GM23338 (cell line): ENCODE results near the gene TSPAN3. TPM values are rescaled to one million over a fixed set of nuclear protein-coding genes. Genes with fewer than 3 reads are reported as not detected.

Experiments used
- ATAC-seq: fragments of 200-7000 bp; cut with Tn5 transposase; 3 replicates; pipeline ENCODE4 v1.9.1; 2020
- DNase-seq: peaks from one replicate; pipeline ENCODE4 v3.0.0-alpha.2; 2015; ENCODE audit warnings: low spot score
- H2AFZ ChIP-seq: fragments of 200-600 bp; sonication (generic); 2 replicates; pipeline ENCODE4 v1.8.0; 2016; ENCODE audit warnings: antibody characterized with exemption, mild to moderate bottlenecking, moderate library complexity
- H3F3A ChIP-seq: fragments of 200-600 bp; sonication (generic); replicated peaks from 2 replicates; pipeline ENCODE4 v1.8.0; 2017; ENCODE audit warnings: antibody characterized with exemption, mixed run types, low read depth
- H3K27ac ChIP-seq: fragments of 200-600 bp; sonication (generic); 2 replicates; pipeline ENCODE4 v1.6.1; 2016; ENCODE audit warnings: low read depth
- H3K27me3 ChIP-seq: fragments of 200-600 bp; sonication (generic); 2 replicates; pipeline ENCODE4 v1.8.0; 2016; ENCODE audit warnings: mild to moderate bottlenecking, mixed run types, moderate library complexity; ENCODE audit not compliant: insufficient read depth
- H3K36me3 ChIP-seq: fragments of 200-600 bp; sonication (generic); 2 replicates; pipeline ENCODE4 v1.8.0; 2016; ENCODE audit warnings: mild to moderate bottlenecking; ENCODE audit not compliant: insufficient read depth
- H3K4me1 ChIP-seq: fragments of 200-600 bp; sonication (generic); 2 replicates; pipeline ENCODE4 v1.8.0; 2016; ENCODE audit warnings: mild to moderate bottlenecking, moderate library complexity; ENCODE audit not compliant: insufficient read depth
- H3K4me2 ChIP-seq: fragments of 200-600 bp; sonication (generic); 2 replicates; pipeline ENCODE4 v1.7.1; 2017; ENCODE audit warnings: mixed run types
- H3K4me3 ChIP-seq: fragments of 200-600 bp; sonication (generic); 2 replicates; pipeline ENCODE4 v1.6.1; 2016; ENCODE audit warnings: mixed run types
- H3K79me2 ChIP-seq: fragments of 200-600 bp; sonication (generic); replicated peaks from 2 replicates; pipeline ENCODE4 v1.8.0; 2017; ENCODE audit warnings: mild to moderate bottlenecking; ENCODE audit not compliant: insufficient read depth
- H3K9me2 ChIP-seq: fragments of 200-600 bp; sonication (generic); 2 replicates; pipeline ENCODE4 v1.8.0; 2017; ENCODE audit not compliant: insufficient read depth
- H4K20me1 ChIP-seq: fragments of 200-600 bp; sonication (generic); replicated peaks from 2 replicates; pipeline ENCODE4 v1.8.0; 2017; ENCODE audit warnings: mild to moderate bottlenecking; ENCODE audit not compliant: insufficient read depth
- H3K27ac Mint-ChIP-seq: 2 replicates; pipeline ENCODE4 v1.8.0; 2020; ENCODE audit warnings: inconsistent platforms, mild to moderate bottlenecking, moderate library complexity, mixed read lengths
- H3K27me3 Mint-ChIP-seq: 3 replicates; pipeline ENCODE4 v1.8.0; 2022; ENCODE audit warnings: low read depth, mild to moderate bottlenecking, moderate library complexity, mixed read lengths, inconsistent platforms; ENCODE audit not compliant: insufficient read depth, poor library complexity
- H3K36me3 Mint-ChIP-seq: 3 replicates; pipeline ENCODE4 v1.8.0; 2021; ENCODE audit warnings: low read depth, mild to moderate bottlenecking, inconsistent platforms, moderate library complexity, mixed read lengths
- H3K4me1 Mint-ChIP-seq: 3 replicates; pipeline ENCODE4 v1.8.0; 2020; ENCODE audit warnings: mild to moderate bottlenecking, inconsistent platforms, mixed read lengths
- H3K4me3 Mint-ChIP-seq: 3 replicates; pipeline ENCODE4 v1.8.0; 2021; ENCODE audit warnings: moderate library complexity, mild to moderate bottlenecking, inconsistent platforms, mixed read lengths
- H3K9me3 Mint-ChIP-seq: 3 replicates; pipeline ENCODE4 v1.8.0; 2020; ENCODE audit warnings: moderate library complexity, mild to moderate bottlenecking, inconsistent platforms, mixed read lengths
- CTCF ChIP-seq, 2 experiments: fragments of 200-600 bp in 1 of 2; sonication (generic) in 1 of 2; conservative IDR thresholded peaks; 2 replicates each; pipeline versions ENCODE4 v1.5.1 to v1.6.1; 2016 to 2017; ENCODE audit warnings: antibody characterized with exemption in 2 of 2, low read depth in 2 of 2, mild to moderate bottlenecking in 2 of 2, moderate library complexity in 1 of 2
- EZH2 ChIP-seq: fragments of 200-600 bp; sonication (generic); IDR thresholded peaks from one replicate; pipeline ENCODE4 v1.8.0; 2017; ENCODE audit warnings: antibody characterized with exemption, mild to moderate bottlenecking, low read depth; ENCODE audit not compliant: unreplicated experiment
- JUNB ChIP-seq: IDR thresholded peaks from one replicate; pipeline ENCODE4 v1.6.1; 2016; ENCODE audit warnings: antibody characterized with exemption; ENCODE audit not compliant: unreplicated experiment
- NANOG ChIP-seq: IDR thresholded peaks from 2 replicates; pipeline ENCODE4 v1.6.1; 2016; ENCODE audit warnings: antibody characterized with exemption, borderline replicate concordance
- POLR2AphosphoS5 ChIP-seq: IDR thresholded peaks from 2 replicates; pipeline ENCODE4 v1.6.1; 2016; ENCODE audit warnings: antibody characterized with exemption, low read depth
- REST ChIP-seq: IDR thresholded peaks from one replicate; pipeline ENCODE4 v1.6.1; 2018; ENCODE audit warnings: antibody characterized with exemption; ENCODE audit not compliant: unreplicated experiment
- ZNF331 ChIP-seq: fragments of 250-450 bp; sonication (Bioruptor Pico); IDR thresholded peaks from 2 replicates; pipeline ENCODE4 v1.5.0; 2020; ENCODE audit warnings: low read depth, mild to moderate bottlenecking, moderate library complexity
- ZNF462 ChIP-seq: fragments of 250-450 bp; sonication (Bioruptor Pico); IDR thresholded peaks from 2 replicates; pipeline ENCODE4 v1.5.0; 2020; ENCODE audit warnings: mild to moderate bottlenecking, moderate library complexity
- polyA plus RNA-seq: library from polyadenylated mRNA; unstranded; fragments of >200 nt; fragmentation: Nextera tagmentation; extraction: Ambion mirVana; gene quantifications from 2 replicates; pipeline ENCODE4 v1.2.1, GENCODE V29; 2016
- total RNA-seq: library from RNA; depleted of rRNA; stranded (reverse); fragments of >200 nt; shearing (Covaris generic); gene quantifications from 2 replicates; pipeline ENCODE4 v1.2.3, GENCODE V29; 2014

The TSPAN3 gene
- total and polyA plus RNA-seq, 2 experiments from 2014 or later, result 72.5 to 159 TPM

GRCh38 chr15:77024273-77025082 is 46.4 kb downstream of the TSPAN3 start:
- Mint-ChIP-seq H3K27ac (no peak overlapping the region), H3K4me1 (peaks cover 3% of the 10 kb centered on the region; the same call in 2 of the 3 replicates), H3K36me3 (no peaks in the 10 kb centered on the region; the same call in 2 of the 3 replicates), H3K9me3 (no peaks in the 10 kb centered on the region; the same call in 2 of the 3 replicates), H3K27me3 (peaks cover 23% of the 10 kb centered on the region), H3K4me3 (no peak overlapping the region)
- Histone ChIP-seq H3K27ac (no peak overlapping the region), H3K27me3 (0 out of 2 replicates have a peak, but pooled peaks cover 4% of the 10 kb centered on the region), H3F3A (no peaks in the 10 kb centered on the region), H3K4me3 (peak overlapping the region; percentile 42; the same call in 1 of the 2 replicates), H3K36me3 (no peaks in the 10 kb centered on the region), H4K20me1 (no peaks in the 10 kb centered on the region), H3K4me2 (peak overlapping the region; percentile 72), H3K4me1 (no peaks in the 10 kb centered on the region; the same call in 1 of the 2 replicates), H3K9me2 (no peaks in the 10 kb centered on the region), H3K79me2 (no peaks in the 10 kb centered on the region), H2AFZ (peak overlapping the region; percentile 97)
- DNase-seq (peak; percentile 82), ATAC-seq (peak; percentile 63)
- TF ChIP-seq CTCF (conservative IDR thresholded peaks at IDR 0.05; ENCODE audit: low read depth in 2 of 2), result peak; percentile 90 to 99
- no peak for TF ChIP-seq JUNB
- no peak for TF ChIP-seq EZH2
- no peak for TF ChIP-seq POLR2AphosphoS5
- TF ChIP-seq REST, result no peak
- no peak for TF ChIP-seq ZNF462 (CRISPR knock-in tag)
- TF ChIP-seq ZNF331 (CRISPR knock-in tag), result no peak
- no peak for TF ChIP-seq NANOG
